NCI-H1105 treated with DMSO at 0.1 percent for 48 hours (cell line): Measurements from ENCODE around the gene FAM131A.

Experiments
- DNase-seq: peaks from one replicate; lab custom pipeline; 2025; lab: John Stamatoyannopoulos, UW

The FAM131A gene

GRCh38 chr3:184357248-184358123 is 20.1 kb downstream of the FAM131A start:
- DNase-seq, result no peak

DNA sequence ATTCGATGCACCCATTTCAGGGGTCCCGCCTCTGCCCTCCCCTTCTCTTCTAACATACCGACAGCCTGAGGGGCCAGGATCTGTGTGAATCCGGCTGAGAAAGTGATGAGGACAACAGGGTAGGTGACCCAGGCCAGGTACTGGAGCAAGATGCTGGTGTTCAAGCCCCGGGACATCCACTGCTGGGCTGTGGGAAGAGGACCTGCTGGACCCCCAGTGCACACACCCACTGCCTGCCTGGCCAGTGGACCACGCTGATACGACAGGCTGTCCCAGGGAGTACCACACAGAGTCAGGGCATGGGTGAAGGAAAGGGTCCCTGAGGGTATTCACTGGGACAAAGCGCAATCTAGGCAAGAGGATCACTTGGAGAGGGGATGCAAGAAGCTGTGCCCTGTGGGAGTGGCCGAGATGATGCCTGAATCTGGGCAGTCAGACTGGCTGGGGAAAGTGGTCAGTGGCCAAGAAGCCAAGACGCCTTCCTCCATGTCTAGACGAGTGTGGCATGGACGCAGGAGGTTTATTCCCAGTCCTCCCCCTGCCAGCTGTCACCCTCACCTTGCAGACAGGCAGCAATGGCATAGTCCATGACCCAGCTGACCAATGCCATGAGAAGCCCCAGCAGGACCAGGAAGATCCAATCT is 20.8 kb downstream of the FAM131A start:
- DNase-seq, result no peak

- no peak for DNase-seq
Measured at GRCh38 chr3:184358921-184359350, 21.5 kb downstream of the FAM131A start.

DNA sequence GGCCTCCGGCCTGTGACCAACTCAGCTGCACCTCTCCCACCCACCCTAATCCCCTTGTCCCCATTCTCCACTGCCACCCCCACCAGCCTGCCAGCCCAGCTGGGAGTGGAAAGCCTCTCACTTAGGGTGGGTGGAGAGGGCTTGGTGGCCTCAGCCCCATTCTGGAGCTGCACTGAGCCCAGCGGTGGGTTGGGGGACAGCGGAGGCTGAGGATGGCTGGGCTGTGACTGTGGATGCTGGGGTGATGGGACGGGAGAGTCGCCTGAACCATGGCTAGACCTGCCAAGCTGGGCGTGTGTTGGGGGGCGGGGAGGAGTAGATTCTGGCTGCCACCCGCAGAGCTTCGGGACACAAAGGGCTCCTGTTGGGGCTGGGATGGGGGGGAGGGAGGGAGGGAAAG is 22.2 kb downstream of the FAM131A start:
- DNase-seq, result no peak

- no peak for DNase-seq
Measured at GRCh38 chr3:184360070-184360928, 22.9 kb downstream of the FAM131A start.

- no peak for DNase-seq
Measured at GRCh38 chr3:184360929-184361531, 23.6 kb downstream of the FAM131A start.

GRCh38 chr3:184361532-184361931 is 24.1 kb downstream of the FAM131A start, which contains the start of the genes CLCN2 and POLR2H:
TSS of gene CLCN2 (minus strand) at chr3:184361605. CDS start at chr3:184361479, 126 bp downstream.
TSS of gene POLR2H (plus strand) at chr3:184361710. CDS start at chr3:184363493, 1,783 bp downstream.
- DNase-seq, result peak; percentile 55

DNA sequence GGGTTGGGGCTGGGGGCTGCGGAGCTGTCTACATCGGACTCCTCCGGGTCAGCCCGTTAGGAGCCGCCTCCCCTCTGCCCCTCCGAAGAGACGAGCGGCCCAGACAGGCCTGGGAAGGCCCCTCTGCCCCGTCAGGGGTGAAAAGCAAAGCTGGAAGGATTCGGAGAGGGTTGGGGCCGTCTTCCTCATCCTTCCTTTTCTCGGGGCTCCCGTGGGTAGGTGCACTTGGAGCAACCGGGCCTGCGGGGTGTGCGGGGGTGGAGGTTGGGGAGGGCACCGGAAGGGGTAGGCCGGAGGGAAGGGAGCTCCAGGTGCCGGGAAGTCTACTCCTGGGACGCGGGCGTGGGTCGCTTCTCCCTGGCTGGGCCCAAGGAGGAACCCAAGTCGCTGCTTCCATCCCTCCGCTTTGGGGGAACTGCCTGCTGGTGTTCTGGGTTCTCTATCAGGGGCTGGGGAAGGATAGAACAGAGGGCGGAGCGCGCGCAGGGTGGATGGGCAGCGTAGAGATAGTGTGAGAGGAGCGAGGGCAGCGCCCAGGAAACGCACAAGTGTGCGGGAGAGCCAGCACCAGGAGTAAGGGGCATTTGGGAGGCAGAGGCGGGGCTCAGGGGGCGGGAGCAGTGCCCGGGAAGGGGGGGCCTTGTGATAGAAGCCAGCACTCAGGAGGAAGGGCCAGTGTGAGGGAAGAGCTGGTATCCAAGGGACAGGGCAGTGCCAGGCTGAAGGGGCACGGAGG is 24.7 kb downstream of the FAM131A start:
- peak; percentile 83 for DNase-seq

DNA sequence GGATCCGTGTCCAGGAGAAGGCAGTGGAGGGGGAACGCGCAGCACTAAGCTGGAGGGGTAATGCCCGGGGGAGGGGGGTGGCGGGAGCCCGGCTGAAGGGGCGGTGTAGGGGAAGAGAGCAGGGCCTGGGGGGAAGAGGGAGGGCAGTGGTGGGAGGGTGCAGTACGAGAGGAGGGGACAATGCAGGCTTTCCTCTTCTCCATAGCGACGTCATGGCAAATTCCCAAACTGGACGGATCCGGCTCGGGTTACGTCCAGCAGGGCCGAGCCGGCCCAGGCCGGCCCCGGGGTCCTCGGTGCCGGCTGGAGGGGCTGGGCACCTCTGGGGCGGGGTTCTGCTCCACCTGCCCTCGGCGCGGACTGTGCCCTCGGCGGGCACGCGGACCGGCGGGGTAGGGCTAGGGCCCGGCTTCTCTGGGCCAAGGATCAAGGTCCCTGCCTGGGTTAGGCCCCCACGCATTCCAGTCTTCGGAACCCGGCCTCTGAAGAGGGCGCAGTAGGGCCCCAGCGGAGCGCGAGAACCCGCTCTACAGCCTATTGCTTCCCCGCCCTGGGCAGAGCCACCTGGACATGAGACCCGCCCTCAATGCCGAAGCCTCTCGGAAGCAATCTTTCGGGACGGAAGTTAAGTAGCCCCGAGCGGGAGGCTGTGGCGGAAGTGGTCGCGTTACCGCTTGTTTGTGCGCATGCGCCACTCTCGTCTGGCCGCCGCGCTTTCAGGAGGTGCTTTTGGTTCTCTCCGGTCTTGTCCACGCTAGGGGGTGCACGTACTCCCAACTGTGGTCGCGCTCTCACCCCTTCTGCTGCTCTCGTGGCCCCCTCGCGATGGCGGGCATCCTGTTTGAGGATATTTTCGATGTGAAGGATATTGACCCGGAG is 25.5 kb downstream of the FAM131A start:
- DNase-seq, result peak; percentile 100

GRCh38 chr3:184366619-184367289 is 29.4 kb downstream of the FAM131A start:
- no peak for DNase-seq

- no peak for DNase-seq
Measured at GRCh38 chr3:184368116-184368515, 30.7 kb downstream of the FAM131A start.

- no peak for DNase-seq
Measured at GRCh38 chr3:184368586-184369183, 31.3 kb downstream of the FAM131A start.

DNA sequence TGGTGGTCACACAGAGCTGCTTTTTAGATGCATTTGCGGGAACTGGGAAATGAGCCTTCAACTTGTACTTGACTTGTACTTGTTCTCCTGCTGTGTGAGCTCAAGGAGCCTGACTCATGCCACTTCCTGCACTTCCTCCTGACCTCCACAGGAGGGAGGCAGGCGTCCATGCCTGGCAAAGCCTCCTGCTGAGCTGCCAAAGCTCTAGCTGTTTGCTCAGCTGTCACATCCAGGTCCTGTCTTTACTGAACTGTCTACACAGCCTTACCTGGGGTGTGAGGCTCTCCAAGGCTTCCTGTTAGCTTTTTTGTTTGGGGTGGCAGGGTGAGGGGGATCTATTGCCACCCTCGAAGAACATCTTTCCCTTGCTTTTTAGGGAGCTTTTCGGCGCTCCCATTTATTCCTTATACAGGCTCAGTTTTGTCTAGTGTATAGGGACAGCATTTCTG is 34.2 kb downstream of the FAM131A start:
- DNase-seq, result peak; percentile 94

GRCh38 chr3:184372296-184372821 is 35.0 kb downstream of the FAM131A start:
- DNase-seq, result no peak

DNA sequence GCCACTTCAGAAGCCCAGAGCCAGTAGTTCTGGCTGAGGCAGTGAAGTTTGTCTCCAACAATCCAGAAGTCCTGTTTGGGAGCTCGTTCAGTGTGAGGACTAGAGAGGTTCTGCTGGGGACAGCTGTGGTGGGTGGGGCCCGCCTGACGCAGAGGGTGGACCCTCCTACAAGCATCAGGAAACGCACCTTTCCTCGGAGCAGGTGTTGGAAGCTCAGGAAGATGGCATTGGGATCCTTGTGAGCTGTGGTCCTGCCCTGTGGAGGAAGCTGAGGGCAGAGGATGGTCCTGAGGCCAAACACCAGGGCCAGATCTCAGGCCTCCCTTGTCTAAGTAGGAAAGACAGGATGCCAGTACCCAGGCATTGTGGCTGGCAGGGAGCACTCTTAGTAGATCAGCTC is 35.5 kb downstream of the FAM131A start:
- DNase-seq, result no peak

GRCh38 chr3:184373422-184373821 is 36.0 kb downstream of the FAM131A start:
- DNase-seq, result no peak

- DNase-seq, result no peak
Measured at GRCh38 chr3:184375747-184376461, 38.5 kb downstream of the FAM131A start.

- no peak for DNase-seq
Measured at GRCh38 chr3:184377374-184377773, 40.0 kb downstream of the FAM131A start.
